ENCODE data around the gene TMEM184B.
"Not testable (repeated sequence)": the region's sequence is repeated elsewhere in the genome, so short reads cannot be mapped to it uniquely, and the experiment has no call there.

DNA sequence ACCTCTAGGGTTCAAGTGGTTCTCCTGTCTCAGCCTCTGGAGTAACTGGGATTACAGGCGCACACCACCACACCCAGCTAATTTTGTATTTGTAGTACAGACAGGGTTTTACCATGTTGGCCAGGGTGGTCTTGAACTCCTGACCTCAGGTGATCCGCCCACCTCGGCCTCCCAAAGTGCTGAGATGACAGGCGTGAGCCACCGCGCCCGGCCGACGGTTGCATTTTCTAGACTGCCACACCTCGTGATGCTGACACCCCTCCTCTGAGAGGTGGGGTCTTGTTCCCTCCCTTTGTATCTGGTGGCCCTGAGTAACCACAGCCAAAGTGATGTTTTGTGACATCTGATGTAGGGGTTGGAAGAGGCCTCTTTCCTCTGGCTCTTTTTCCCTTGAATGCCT lies 39.0 kb downstream of the TMEM184B start:
- TF ChIP-seq, protein P1, sequence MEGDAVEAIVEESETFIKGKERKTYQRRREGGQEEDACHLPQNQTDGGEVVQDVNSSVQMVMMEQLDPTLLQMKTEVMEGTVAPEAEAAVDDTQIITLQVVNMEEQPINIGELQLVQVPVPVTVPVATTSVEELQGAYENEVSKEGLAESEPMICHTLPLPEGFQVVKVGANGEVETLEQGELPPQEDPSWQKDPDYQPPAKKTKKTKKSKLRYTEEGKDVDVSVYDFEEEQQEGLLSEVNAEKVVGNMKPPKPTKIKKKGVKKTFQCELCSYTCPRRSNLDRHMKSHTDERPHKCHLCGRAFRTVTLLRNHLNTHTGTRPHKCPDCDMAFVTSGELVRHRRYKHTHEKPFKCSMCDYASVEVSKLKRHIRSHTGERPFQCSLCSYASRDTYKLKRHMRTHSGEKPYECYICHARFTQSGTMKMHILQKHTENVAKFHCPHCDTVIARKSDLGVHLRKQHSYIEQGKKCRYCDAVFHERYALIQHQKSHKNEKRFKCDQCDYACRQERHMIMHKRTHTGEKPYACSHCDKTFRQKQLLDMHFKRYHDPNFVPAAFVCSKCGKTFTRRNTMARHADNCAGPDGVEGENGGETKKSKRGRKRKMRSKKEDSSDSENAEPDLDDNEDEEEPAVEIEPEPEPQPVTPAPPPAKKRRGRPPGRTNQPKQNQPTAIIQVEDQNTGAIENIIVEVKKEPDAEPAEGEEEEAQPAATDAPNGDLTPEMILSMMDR (conservative IDR thresholded peaks at IDR 0.05 in 1 of 2, IDR thresholded peaks at IDR 0.05 in 1 of 2; ENCODE audit: extremely low read depth in 1 of 2, insufficient read depth in 1 of 2, low read depth in 1 of 2, low read length in 2 of 2): not testable (repeated sequence)
- TF ChIP-seq EZH2 (IDR thresholded peaks at IDR 0.05; ENCODE audit: borderline replicate concordance, low read length): not testable (repeated sequence)

Measured in mammary epithelial cell (primary cell).